Fibroblast of villous mesenchyme (primary cell): ENCODE measurements around the gene PCP2. TPM values are rescaled to one million over a fixed set of nuclear protein-coding genes. Genes with fewer than 3 reads are reported as not detected.

Experiments used
- DNase-seq: peaks from one replicate; pipeline ENCODE4 v3.0.0-alpha.2; 2010; ENCODE audit warnings: low read depth
- H3K4me3 ChIP-seq: 2 replicates; pipeline ENCODE4 v1.5.1; 2011; ENCODE audit warnings: low read depth, mild to moderate bottlenecking, low read length
- CTCF ChIP-seq: IDR thresholded peaks from 2 replicates; pipeline ENCODE4 v1.5.1; 2012; ENCODE audit warnings: low read depth, mild to moderate bottlenecking, low read length; ENCODE audit not compliant: insufficient read depth
- total RNA-seq: library from RNA; depleted of rRNA; stranded (reverse); fragments of >200 nt; gene quantifications from 2 replicates; pipeline ENCODE4 v1.2.3, GENCODE V29; 2012

PCP2 gene
- total RNA-seq, 1 donor, result 0.43 TPM

- no peak overlapping the region for H3K4me3 ChIP-seq
- TF ChIP-seq CTCF, result no peak
- no peak for DNase-seq
Observed at GRCh38 chr19:7624810-7625209, 8.7 kb downstream of the PCP2 start.

GRCh38 chr19:7623725-7624603 lies 9.6 kb downstream of the PCP2 start:
- H3K4me3 ChIP-seq, result no peak overlapping the region
- DNase-seq, result no peak
- no peak for TF ChIP-seq CTCF

- H3K4me3 ChIP-seq, result no peak overlapping the region
- DNase-seq, result no peak
- TF ChIP-seq CTCF, result no peak
Observed at GRCh38 chr19:7622933-7623685, 10.4 kb downstream of the PCP2 start.

GRCh38 chr19:7620442-7621412 lies 12.8 kb downstream of the PCP2 start:
- no peak for TF ChIP-seq CTCF
- H3K4me3 ChIP-seq, result no peak overlapping the region
- DNase-seq, result no peak

- DNase-seq, result no peak
- TF ChIP-seq CTCF, result no peak
- no peak overlapping the region for H3K4me3 ChIP-seq
Observed at GRCh38 chr19:7619671-7620441, 13.7 kb downstream of the PCP2 start.
